NCI-H1436 (cell line): ENCODE results near the gene ZP3.
"Not testable (repeated sequence)": the region's sequence is repeated elsewhere in the genome, so short reads cannot be mapped to it uniquely, and the experiment has no call there.

Experiments
- DNase-seq: peaks from one replicate; lab custom pipeline; 2025; lab: John Stamatoyannopoulos, UW

The ZP3 gene

DNA sequence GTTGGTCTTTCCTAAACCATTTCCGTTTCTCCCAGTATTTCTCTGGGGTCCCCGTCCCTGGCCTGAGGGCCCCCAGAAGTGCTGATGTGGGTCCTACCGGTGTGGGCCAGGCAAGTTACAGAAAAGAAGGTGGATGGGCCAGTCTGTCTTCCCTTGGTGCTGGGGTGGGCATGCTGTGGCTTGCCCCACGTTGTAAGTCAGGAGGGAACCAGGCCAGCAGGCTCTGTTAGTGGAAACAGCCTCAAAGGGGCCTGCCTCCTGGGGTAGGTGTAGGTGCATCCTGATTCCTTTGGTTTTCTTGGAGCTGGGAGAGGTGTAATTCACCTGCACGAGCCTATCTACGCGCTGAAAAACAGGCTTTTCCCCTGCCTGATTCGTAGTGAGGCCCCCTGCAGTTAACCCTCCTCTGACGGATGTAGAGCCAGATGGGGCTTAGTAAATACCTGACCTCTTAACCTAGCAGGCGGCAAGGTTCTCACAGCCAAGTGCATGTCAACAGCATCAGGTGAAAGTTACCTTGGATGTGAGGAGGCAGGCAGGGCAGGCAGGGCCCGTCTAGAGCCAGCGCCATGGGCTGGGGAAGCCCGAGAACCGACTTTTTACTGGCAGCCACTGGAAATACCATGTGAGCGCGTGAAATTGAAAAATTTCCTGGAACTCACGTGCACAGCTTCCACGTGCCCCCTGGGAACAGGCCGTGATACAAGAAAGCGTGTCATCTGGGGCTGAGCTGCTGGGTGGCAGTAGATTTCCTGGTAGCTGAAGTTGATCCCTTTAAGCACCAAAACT, 61.3 kb downstream of the ZP3 start:
- DNase-seq = not testable (repeated sequence)

DNA sequence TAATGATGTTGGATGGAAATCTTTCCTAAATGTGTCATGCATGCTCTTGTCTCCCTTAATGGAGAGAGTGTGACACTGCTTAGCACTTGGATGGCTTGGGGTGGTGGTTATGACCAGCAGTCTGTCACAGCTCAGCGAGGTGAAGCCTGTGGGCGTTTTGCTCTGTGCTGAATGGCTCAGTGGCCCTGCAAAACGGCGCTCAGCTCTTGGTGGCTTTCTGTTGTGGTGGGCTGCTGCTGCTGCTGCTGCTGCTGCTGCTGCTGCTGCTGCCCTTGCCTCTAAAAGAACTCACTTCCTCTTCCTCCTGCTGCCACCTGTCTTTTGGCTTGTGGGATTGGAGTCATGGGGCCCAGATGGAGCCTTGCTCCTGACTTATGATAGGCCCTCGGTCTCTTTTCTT, 61.9 kb downstream of the ZP3 start:
- DNase-seq = not testable (repeated sequence)

DNA sequence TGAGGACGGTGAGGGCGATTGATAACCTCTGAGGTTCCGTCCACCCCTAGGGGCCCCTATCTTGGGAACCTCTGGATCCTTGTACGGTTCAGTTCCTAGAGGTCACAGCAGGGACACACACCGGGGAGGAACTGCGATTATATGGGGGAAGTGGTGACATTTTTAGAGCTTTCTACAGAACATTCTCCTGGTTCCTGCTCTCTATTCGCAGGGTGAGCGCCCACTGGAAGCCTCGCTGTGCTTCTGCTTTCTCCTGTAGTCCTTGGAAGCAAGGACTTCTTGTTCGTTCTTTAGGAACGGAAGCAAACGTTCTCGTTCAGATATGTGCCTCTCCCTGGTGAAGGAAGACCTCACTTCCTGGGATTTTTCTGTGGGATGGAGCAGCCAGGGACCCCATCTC, 63.2 kb downstream of the ZP3 start:
- DNase-seq = not testable (repeated sequence)
